Measurements from ENCODE around the gene TBRG4. TPM values are rescaled to one million over a fixed set of nuclear protein-coding genes. Genes with fewer than 3 reads are reported as not detected.

Gene TBRG4
- total and polyA plus RNA-seq, 2 experiments from 2014 or later: 44.5 to 54.6 TPM

DNA sequence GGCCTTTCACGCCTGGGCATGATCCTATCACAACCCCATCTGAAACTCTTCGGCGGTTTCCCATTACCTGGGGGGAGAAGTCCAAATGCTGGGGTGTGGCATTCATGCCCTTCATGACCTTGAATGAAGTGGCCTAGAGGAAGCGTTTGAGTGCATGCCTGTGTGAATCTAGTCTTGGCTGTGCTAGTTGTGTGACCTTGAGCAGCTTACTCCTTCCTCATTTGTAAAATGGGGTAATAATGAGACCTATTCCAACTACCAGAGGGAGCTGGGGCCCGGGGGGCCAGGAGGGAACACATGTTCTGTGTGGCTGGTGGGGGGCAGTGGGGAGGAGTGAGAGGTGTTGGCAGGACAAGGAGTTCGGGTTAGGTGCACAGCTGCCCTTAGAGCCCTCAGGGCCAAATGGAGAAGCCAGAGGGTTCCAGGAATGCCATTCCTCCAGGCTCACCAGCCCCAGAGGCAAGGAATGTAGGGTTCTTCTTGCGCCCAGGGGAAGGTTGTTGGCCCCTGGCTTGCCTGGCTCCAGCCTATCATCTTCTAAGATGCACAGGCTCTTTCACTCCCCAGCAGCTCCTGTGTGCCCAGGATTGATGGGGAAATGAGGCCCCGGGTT, 21.3 kb upstream of the TBRG4 start:
- no peak overlapping the region for H2AFZ ChIP-seq
- 90% methylated on average over 7 of the region's 8 CpGs for WGBS (ENCODE audit: low lambda C conversion rate, missing lambda C conversion rate)
- H3K4me2 ChIP-seq: no peak overlapping the region
- H3K9me3 ChIP-seq (ENCODE audit: low read depth): no peaks in the 10 kb centered on the region
- H3K4me3 ChIP-seq: no peak overlapping the region
- DNase-seq (ENCODE audit: low spot score): no peak
- no peaks in the 10 kb centered on the region for H3K9me2 ChIP-seq (replicated peaks; ENCODE audit: insufficient read depth)
- no peak overlapping the region for H3K27ac ChIP-seq
- no peaks in the 10 kb centered on the region for H4K20me1 ChIP-seq (ENCODE audit: insufficient read depth, poor library complexity, severe bottlenecking)
- no peaks in the 10 kb centered on the region for H3K27me3 ChIP-seq
- no peaks in the 10 kb centered on the region for H3K79me2 ChIP-seq
- H3K4me1 ChIP-seq (ENCODE audit: insufficient read depth): no peaks in the 10 kb centered on the region
- TF ChIP-seq EZH2 (IDR thresholded peaks at IDR 0.05; ENCODE audit: borderline replicate concordance) (no peak), EZH2phosphoT487 (IDR thresholded peaks at IDR 0.05; ENCODE audit: low read depth, severe bottlenecking, unreplicated experiment) (no peak)
- TF ChIP-seq, protein P1, sequence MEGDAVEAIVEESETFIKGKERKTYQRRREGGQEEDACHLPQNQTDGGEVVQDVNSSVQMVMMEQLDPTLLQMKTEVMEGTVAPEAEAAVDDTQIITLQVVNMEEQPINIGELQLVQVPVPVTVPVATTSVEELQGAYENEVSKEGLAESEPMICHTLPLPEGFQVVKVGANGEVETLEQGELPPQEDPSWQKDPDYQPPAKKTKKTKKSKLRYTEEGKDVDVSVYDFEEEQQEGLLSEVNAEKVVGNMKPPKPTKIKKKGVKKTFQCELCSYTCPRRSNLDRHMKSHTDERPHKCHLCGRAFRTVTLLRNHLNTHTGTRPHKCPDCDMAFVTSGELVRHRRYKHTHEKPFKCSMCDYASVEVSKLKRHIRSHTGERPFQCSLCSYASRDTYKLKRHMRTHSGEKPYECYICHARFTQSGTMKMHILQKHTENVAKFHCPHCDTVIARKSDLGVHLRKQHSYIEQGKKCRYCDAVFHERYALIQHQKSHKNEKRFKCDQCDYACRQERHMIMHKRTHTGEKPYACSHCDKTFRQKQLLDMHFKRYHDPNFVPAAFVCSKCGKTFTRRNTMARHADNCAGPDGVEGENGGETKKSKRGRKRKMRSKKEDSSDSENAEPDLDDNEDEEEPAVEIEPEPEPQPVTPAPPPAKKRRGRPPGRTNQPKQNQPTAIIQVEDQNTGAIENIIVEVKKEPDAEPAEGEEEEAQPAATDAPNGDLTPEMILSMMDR (IDR thresholded peaks at IDR 0.05; ENCODE audit: poor library complexity): no peak
- H3K36me3 ChIP-seq (replicated peaks; ENCODE audit: insufficient read depth, low read depth): no peaks in the 10 kb centered on the region

DNA sequence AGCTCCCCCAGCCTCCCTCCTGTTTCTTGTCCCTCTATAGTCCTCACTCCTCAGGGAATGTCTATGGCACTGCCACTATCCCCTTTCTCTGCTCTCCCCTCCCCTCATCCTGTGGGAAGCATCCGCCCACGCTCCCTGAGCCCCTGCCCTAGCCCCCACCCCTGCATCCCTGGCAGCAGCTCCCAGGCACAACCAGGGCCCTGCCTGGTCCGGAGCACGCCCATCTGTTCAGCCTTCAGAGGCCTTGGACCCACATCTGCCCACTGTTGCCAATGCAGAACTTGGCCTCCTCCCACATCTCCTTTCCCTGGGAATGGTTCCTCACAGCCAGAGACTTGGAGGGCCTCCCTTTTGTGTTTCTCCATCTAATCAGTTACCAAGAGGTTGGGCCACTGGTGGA, 20.4 kb upstream of the TBRG4 start:
- Histone ChIP-seq H3K79me2 (no peaks in the 10 kb centered on the region), H2AFZ (no peak overlapping the region), H3K9me3 (ENCODE audit: low read depth) (no peaks in the 10 kb centered on the region), H3K4me2 (no peak overlapping the region), H3K27me3 (no peaks in the 10 kb centered on the region), H3K36me3 (replicated peaks; ENCODE audit: insufficient read depth, low read depth) (no peaks in the 10 kb centered on the region), H3K4me1 (ENCODE audit: insufficient read depth) (no peaks in the 10 kb centered on the region), H4K20me1 (ENCODE audit: insufficient read depth, poor library complexity, severe bottlenecking) (no peaks in the 10 kb centered on the region), H3K27ac (no peak overlapping the region), H3K9me2 (replicated peaks; ENCODE audit: insufficient read depth) (no peaks in the 10 kb centered on the region), H3K4me3 (no peak overlapping the region)
- DNase-seq (ENCODE audit: low spot score): no peak
- 88% methylated on average over 4 of the region's 4 CpGs for WGBS (ENCODE audit: low lambda C conversion rate, missing lambda C conversion rate)
- TF ChIP-seq EZH2phosphoT487 (IDR thresholded peaks at IDR 0.05; ENCODE audit: low read depth, severe bottlenecking, unreplicated experiment) (no peak), EZH2 (IDR thresholded peaks at IDR 0.05; ENCODE audit: borderline replicate concordance) (no peak)
- TF ChIP-seq, protein P1 (IDR thresholded peaks at IDR 0.05; ENCODE audit: poor library complexity): no peak

DNA sequence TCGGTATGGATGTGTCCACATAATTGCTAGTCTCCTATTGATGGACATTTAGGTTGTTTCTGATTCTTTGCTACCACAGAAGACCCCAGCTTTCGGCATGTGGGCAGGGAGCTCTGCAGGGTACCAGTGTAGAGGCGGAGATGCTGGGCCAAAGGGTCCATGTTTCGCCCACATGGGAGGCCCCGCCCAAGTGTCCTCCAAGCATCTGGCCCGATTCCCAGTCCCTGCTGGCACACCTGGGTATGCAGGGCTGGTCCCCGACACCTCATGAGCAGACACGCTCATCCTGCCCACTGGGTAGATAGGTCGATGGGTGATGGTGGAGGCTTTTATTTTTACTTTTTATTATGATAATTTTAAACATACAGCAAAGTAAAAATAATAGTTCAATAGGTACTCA, 19.4 kb upstream of the TBRG4 start:
- Histone ChIP-seq H3K9me2 (replicated peaks; ENCODE audit: insufficient read depth) (no peaks in the 10 kb centered on the region), H3K27ac (no peak overlapping the region), H3K36me3 (replicated peaks; ENCODE audit: insufficient read depth, low read depth) (no peaks in the 10 kb centered on the region), H3K4me3 (no peak overlapping the region), H2AFZ (no peak overlapping the region), H4K20me1 (ENCODE audit: insufficient read depth, poor library complexity, severe bottlenecking) (no peaks in the 10 kb centered on the region), H3K4me1 (ENCODE audit: insufficient read depth) (no peaks in the 10 kb centered on the region), H3K27me3 (no peaks in the 10 kb centered on the region), H3K9me3 (ENCODE audit: low read depth) (no peaks in the 10 kb centered on the region), H3K4me2 (no peak overlapping the region), H3K79me2 (no peaks in the 10 kb centered on the region)
- DNase-seq (ENCODE audit: low spot score): no peak
- TF ChIP-seq EZH2phosphoT487 (IDR thresholded peaks at IDR 0.05; ENCODE audit: low read depth, severe bottlenecking, unreplicated experiment) (no peak), EZH2 (IDR thresholded peaks at IDR 0.05; ENCODE audit: borderline replicate concordance) (no peak)
- TF ChIP-seq, protein P1 (IDR thresholded peaks at IDR 0.05; ENCODE audit: poor library complexity): no peak
- WGBS (ENCODE audit: low lambda C conversion rate, missing lambda C conversion rate): 91% methylated on average over 9 of the region's 9 CpGs

Measured in hepatocyte (in vitro differentiated cells).